ENCODE results near the gene TAF1A.

The TAF1A gene

DNA sequence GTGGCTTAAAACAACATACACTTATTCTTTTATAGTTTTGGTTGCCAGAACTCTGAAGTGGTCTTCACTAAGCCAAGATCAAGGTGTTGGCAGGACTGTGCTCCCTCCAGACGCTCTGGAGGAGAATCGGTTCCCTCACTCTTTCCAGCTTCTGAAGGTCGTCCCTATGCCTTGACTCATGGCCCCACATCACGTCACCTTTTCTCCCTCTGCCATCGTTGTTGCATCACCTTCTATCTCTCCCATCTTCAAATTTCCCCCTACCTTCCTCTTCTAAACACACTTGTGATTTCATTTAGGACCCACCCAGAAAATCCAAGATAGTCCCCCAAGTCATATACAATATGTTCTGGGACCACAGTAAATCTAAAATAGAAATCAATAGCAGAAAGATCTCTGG, 54.3 kb downstream of the TAF1A start:
- DNase-seq (ENCODE audit: low read depth), result no peak

DNA sequence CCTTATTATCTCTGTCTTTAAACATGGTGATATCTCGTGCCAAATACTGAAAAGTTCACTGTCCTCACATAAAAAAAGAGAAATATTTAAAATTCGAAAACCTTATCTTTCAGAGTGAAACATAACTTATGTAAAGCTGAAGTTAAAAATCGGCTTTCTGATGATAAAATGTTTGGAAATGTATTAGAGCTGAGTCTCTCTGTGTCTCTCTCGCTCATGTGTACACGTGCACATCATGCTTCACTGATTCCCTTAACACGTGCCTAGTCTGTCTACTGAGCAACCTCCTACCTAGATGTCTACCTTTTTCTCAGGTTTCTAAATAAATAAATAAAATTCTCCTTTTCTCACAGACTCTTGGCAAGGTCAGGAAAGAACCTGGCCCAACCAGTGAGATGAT, 58.9 kb downstream of the TAF1A start:
- no peak for DNase-seq (ENCODE audit: low read depth)

DNA sequence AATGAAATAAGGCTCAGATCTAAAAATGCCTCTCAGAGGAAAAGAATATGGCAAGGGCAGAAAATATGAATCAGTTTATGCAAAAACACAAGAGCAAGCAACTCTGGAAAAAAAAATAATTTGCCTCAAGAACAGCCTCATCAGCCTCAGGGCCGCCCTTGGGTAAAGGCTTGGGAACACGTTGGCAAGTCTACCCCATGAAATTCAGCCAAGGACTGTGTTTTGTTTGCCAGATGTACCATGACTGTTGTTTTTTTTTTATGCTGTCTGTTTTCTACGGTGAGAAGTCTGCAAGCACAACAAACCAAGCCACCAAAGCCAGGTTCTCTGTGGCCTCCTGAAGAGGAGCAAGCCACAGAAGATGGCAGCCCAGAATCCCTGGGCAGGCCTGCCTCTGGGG, 59.8 kb downstream of the TAF1A start:
- no peak for DNase-seq (ENCODE audit: low read depth)

DNA sequence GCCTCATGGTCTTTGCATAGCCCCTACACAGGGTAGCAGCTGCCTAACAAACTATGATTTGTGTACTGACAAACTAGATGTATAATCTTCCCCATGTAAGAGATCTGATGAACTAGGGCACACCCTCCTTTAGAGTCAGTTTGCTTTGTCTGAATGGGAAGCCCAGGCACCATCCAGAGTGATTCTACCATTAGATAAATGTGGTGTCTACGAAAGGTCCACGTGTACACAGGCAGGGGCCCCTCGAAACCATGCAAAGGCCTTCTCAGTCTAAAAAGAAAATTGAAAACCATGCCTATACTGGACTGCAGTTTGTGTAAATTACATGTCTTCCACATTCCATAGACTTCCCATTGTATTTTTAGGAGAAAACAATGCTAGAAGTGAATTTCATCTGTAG, 60.6 kb downstream of the TAF1A start:
- DNase-seq (ENCODE audit: low read depth), result no peak

DNA sequence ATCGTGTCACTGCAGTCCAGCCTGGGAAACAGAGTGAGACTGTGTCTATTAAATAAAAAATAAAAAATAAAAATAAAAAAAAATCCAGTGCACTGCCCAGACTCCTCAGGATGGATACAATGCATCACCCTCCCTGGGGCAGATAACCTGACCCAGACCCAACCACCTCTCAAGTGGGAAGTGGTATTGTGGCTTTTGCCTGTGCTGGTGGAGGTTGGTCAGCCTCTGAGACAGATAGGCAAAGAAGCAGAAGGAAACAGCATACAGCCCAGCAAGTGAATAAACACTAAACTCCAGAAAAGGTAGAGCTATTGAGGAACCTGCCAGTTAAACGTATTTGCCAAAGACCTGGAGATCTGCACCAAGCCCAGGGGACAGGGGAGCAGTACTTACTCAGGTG, 63.8 kb downstream of the TAF1A start:
- DNase-seq (ENCODE audit: low read depth), result no peak

GRCh38 chr1:222523852-222524251, 65.9 kb downstream of the TAF1A start:
- no peak for DNase-seq (ENCODE audit: low read depth)

DNA sequence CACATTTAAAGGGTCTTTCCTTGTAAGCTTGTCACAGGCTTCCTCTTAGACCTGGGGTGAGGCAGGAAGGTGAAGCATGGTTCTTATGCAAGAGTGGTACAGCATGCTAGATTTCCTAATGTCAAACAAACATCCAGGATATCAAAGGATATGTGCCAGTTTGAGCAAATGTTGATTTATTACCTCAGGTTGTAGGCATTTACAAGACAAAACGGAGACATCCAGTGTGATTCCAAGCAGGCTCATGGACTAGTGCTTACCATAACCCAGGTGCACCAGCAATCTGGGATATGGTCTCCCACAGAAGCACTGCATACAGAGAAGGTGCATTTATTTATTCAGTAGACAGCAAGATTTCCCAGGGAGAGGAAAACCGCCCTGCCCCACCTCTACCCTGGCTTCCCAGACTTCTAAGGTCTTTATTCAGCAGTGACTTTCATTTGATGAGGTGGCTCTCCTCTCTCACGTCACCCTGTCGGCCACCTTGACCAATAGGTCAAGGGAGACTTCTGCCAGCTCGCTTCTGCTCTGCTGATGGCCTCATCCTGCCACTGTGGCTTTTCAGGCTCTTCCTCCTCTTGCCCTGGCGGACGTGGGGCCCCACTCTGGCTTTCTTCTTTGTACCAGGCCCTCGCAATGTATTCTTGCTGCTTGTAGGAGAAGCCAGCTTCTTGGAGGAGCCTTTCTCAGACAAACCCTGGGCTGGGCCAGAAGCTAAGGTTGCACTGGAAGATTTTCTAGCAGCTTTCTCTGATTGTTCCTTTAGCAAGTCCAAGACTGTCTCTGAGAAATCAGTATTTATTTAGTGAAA, 67.4 kb downstream of the TAF1A start:
- no peak for DNase-seq (ENCODE audit: low read depth)

GRCh38 chr1:222521299-222522104, 68.2 kb downstream of the TAF1A start:
- no peak for DNase-seq (ENCODE audit: low read depth)

Data from T-helper 22 cell (primary cell).